Astrocyte of the spinal cord (primary cell): ENCODE data around the gene AGAP2.

Experiments
- DNase-seq: peaks from one replicate; pipeline ENCODE4 v3.0.0; 2011; ENCODE audit warnings: low read depth, low spot score
- H3K4me3 ChIP-seq: 2 replicates; pipeline ENCODE4 v1.5.1; 2011; ENCODE audit warnings: low read depth, mild to moderate bottlenecking, low read length, moderate library complexity
- CTCF ChIP-seq: IDR thresholded peaks from 2 replicates; pipeline ENCODE4 v1.5.1; 2012; ENCODE audit warnings: low read depth, mild to moderate bottlenecking, low read length, inconsistent platforms
- in situ Hi-C: cut with HindIII; loops from 2 replicates; pipeline ENCODE4 v1.10.0; 2017; ENCODE audit warnings: low sequenced_read_pairs

Gene AGAP2

GRCh38 chr12:57767876-57768275 is 29.3 kb upstream of the AGAP2 start:
- in situ Hi-C loops, result no loop called here
- no peak for DNase-seq
- H3K4me3 ChIP-seq, result no peak overlapping the region
- no peak for TF ChIP-seq CTCF

GRCh38 chr12:57767305-57767698 is 28.8 kb upstream of the AGAP2 start:
- no peak for DNase-seq
- H3K4me3 ChIP-seq, result no peak overlapping the region
- no peak for TF ChIP-seq CTCF
- in situ Hi-C loops, result no loop called here

- no peak for DNase-seq
- TF ChIP-seq CTCF, result no peak
- in situ Hi-C loops, result no loop called here
- peak within 1 kb of the TSS; percentile 16 for H3K4me3 ChIP-seq
These were observed 28.1 kb upstream of the AGAP2 start, which contains the start of gene CYP27B1 for GRCh38 chr12:57766464-57767304. Gene CYP27B1, minus strand, starts transcription at chr12:57767078. Its CDS starts 37 bp downstream, at chr12:57767041.

- peak; percentile 0 for TF ChIP-seq CTCF
- no peak for DNase-seq
- in situ Hi-C loops, result no loop called here
- H3K4me3 ChIP-seq, result peak overlapping the region; percentile 16
These were observed 27.3 kb upstream of the AGAP2 start for GRCh38 chr12:57765698-57766463.

- in situ Hi-C loops, result no loop called here
- TF ChIP-seq CTCF, result peak; percentile 45
- peak overlapping the region; percentile 17 for H3K4me3 ChIP-seq
- DNase-seq, result no peak
These were observed 26.6 kb upstream of the AGAP2 start for GRCh38 chr12:57765003-57765697.

GRCh38 chr12:57764662-57765002 is 26.1 kb upstream of the AGAP2 start:
- no peak for DNase-seq
- TF ChIP-seq CTCF, result no peak
- in situ Hi-C loops, result no loop called here
- H3K4me3 ChIP-seq, result no peak overlapping the region
